Glomerular visceral epithelial cell (primary cell): ENCODE results near the gene RBCK1.
"Not testable (repeated sequence)": the region's sequence is repeated elsewhere in the genome, so short reads cannot be mapped to it uniquely, and the experiment has no call there.

Experiments
- DNase-seq: peaks from one replicate; pipeline ENCODE4 v3.0.0-alpha.2; 2016; ENCODE audit errors: extremely low spot score

The RBCK1 gene

GRCh38 chr20:437787-438486, 29.8 kb downstream of the RBCK1 start:
- no peak for DNase-seq

GRCh38 chr20:438571-439469, 30.7 kb downstream of the RBCK1 start:
- no peak for DNase-seq

GRCh38 chr20:440148-440547, 32.0 kb downstream of the RBCK1 start:
- no peak for DNase-seq

- no peak for DNase-seq
These were observed 32.5 kb downstream of the RBCK1 start for GRCh38 chr20:440636-441035.

DNA sequence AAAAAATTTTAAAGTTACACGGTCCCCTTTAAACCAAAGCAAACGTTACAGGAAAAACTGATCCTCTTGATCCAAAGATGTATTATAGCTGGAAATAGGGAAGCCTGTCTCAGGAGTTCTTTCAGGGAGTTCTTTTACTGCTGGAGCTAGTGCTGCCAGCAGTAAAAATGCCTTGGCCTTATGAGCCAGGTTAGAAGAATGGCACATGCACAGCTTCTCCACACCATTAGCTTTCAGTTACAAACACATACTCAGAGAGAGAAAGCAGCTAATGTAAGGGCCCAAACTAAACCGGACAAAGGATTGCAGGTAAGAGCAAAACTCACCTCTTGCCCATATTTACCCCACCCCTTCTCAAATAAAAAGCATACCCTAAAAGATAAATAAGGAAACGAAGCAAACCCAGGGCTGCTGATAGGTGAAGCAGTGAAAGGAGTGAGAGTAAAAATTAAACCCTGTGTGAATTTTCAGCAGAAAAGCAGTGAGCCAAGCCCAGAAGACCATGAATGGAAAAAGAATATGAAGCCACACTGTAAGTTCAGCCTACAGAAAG, 35.2 kb downstream of the RBCK1 start:
- no peak for DNase-seq

- DNase-seq, result peak; percentile 34
These were observed 36.0 kb downstream of the RBCK1 start for GRCh38 chr20:444117-444516.

- no peak for DNase-seq
These were observed 36.8 kb downstream of the RBCK1 start for GRCh38 chr20:444862-445426.

DNA sequence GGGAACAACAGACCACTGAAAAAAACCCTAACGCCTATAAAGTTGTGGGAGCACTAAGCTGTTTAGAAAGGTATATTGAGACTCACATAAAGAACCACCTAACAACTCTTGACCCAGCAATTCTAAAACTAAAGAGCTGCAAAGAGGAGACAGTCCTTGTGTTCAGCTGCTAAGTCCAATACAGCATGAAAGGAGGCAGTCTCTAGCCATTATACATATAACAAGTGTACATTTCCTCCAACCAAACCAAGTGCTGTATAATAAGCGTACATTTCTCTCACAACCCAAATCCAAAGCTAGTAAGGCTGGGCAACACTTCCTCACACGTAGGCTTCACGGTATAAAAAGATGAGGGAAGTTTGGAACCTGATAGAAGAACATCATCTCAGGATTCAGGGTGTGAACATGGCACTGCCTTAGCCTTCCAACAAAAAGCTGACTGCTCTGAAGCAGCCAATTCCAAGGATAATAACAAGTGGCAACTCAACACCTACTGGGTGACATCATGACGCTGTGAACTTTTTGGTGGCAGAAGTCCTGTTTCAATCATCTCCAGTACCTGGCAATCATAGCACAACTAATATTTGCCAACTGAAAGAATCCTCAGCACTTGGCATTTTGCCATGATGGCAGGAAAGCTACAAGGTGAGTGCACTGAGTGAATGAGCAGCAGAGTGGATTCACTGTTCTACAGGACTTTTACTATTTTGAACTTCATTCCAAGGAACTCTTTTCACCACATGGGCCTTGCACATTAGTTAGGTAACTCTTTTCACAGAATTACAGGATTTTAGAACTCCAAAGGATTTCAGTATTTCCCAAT, 37.6 kb downstream of the RBCK1 start:
- no peak for DNase-seq

- DNase-seq, result not testable (repeated sequence)
These were observed 43.9 kb downstream of the RBCK1 start for GRCh38 chr20:452021-452420.

- no peak for DNase-seq
These were observed 46.9 kb downstream of the RBCK1 start for GRCh38 chr20:454951-455350.

DNA sequence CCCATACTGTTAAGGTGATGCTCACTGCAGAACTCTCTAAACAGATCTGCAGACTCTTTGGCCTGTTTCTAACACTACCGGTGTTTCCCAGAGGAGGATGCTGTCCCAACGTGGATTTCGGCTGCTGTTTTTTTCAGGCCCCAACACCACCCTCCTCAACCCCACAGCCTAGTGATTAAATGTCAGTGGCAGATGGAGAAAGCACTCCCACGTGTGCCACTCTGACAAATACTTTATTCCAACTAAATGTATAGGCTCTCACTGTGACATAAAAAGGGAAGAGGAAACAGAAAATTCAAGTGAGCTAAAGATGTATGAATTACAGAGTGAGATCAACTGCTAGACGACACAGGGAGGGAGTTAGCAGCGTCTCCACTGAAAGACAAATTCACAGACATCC, 50.7 kb downstream of the RBCK1 start:
- no peak for DNase-seq

DNA sequence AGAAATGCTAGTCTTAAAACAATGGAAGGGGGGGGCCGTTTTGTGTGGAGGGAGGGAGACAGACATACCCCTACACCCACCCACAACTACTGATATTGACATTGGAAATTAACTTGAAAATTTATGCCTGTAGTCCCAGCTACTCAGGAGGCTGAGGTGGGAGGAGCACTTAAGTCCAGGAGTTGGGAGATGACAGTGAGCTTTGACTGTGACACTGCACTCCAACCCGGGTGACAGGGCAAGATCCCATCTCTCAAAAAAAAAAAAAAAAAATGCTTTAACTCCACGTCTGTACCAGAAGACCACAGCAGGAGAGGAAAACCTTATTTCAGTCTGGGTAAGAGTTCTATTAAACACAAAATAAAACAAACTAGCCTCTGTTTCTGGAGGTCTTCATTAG, 52.1 kb downstream of the RBCK1 start:
- no peak for DNase-seq

GRCh38 chr20:460707-461106, 52.6 kb downstream of the RBCK1 start:
- no peak for DNase-seq

GRCh38 chr20:461254-462198, 53.4 kb downstream of the RBCK1 start:
- DNase-seq, result peak; percentile 71

- peak; percentile 92 for DNase-seq
These were observed 54.3 kb downstream of the RBCK1 start, which contains the start of gene TBC1D20 for GRCh38 chr20:462199-462991. TBC1D20 (minus strand) TSS chr20:462533; CDS start chr20:462405, 128 bp downstream.

DNA sequence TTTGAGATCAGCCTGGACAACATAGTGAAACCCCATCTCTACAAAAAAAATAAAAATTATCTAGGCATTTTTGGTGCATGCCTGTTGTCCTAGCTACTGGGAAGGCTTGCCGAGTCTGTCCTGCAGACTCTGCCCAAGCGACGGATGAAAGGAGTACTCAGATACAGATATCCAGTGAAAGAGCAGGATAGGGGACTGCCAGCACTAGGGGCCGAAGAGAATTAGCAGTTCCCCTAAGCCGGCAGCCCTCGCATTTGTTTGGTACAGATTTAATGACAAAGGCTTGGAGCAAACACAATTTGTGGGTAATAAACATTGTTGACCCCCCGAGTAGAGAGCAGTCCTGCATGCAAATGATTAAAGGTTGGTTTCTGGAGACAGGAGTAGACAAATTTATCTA, 59.7 kb downstream of the RBCK1 start:
- DNase-seq, result no peak

DNA sequence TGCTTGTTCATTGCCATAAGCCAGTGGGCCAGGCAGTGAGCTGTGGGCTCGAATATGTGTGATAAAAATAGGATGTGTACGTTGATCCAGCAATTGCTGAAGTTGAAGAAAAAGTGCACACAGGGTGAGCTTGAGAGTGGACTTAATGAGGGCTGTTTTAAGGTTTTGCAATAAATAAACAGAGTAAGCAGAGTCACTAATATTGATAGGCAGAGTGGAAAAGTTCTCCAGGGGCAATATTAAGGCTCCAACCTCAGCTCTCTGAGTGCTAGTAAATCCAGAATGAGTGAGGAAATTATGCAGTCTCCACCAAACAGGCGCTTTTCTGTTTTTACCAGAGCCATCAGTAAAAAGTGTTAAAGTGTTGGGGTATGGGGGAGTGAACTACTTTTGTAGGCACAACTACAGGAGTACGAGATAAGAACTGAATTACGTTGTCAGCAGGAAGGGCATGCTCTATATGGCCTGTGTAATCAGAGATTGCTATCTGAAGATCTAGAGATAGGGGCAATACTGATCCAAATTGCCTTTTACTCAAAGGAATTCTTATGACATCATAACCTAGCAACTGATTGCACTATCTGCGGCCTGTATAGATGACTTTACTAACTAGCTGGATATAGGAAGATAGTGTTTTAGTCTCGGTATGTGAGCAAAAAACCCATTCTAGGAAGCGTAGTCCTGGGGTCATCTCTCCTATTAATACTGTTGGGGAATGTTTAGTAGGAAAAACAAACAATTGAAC, 61.8 kb downstream of the RBCK1 start:
- DNase-seq, result no peak

- DNase-seq, result no peak
These were observed 64.2 kb downstream of the RBCK1 start for GRCh38 chr20:472137-472846.
